Measurements from ENCODE around the gene EVI5L.

GRCh38 chr19:7863157-7863970 is 33.3 kb downstream of the EVI5L start:
- TF ChIP-seq CTCF (conservative IDR thresholded peaks at IDR 0.05; ENCODE audit: low read length) (no peak), EZH2phosphoT487 (IDR thresholded peaks at IDR 0.05; ENCODE audit: borderline replicate concordance) (no peak)
